GM18520 (cell line): ENCODE data around the gene ST6GALNAC1.

Source experiments
- ATAC-seq: cut with Tn5 transposase; IDR thresholded peaks from one replicate; pipeline ENCODE4 v1.9.1; 2021; ENCODE audit not compliant: unreplicated experiment

ST6GALNAC1 gene

GRCh38 chr17:76584427-76585032 is 59.0 kb downstream of the ST6GALNAC1 start:
- ATAC-seq, result no peak

- no peak for ATAC-seq
Observed at GRCh38 chr17:76582660-76583059, 60.9 kb downstream of the ST6GALNAC1 start.

GRCh38 chr17:76581515-76581914 is 62.0 kb downstream of the ST6GALNAC1 start:
- no peak for ATAC-seq

- no peak for ATAC-seq
Observed at GRCh38 chr17:76579281-76579680, 64.3 kb downstream of the ST6GALNAC1 start.

GRCh38 chr17:76578376-76578775 is 65.2 kb downstream of the ST6GALNAC1 start:
- ATAC-seq, result no peak

GRCh38 chr17:76577876-76578275 is 65.7 kb downstream of the ST6GALNAC1 start:
- ATAC-seq, result no peak

GRCh38 chr17:76576189-76576588 is 67.4 kb downstream of the ST6GALNAC1 start:
- no peak for ATAC-seq

- no peak for ATAC-seq
Observed at GRCh38 chr17:76575570-76575969, 68.0 kb downstream of the ST6GALNAC1 start.
